ENCODE results near the gene PTPRR. TPM values are rescaled to one million over a fixed set of nuclear protein-coding genes. Genes with fewer than 3 reads are reported as not detected.

The PTPRR gene
- total RNA-seq, 1 donor from 2014 or later: 1.2 TPM

GRCh38 chr12:70788774-70789173 lies 131.8 kb downstream of the PTPRR start:
- no peak for DNase-seq

DNA sequence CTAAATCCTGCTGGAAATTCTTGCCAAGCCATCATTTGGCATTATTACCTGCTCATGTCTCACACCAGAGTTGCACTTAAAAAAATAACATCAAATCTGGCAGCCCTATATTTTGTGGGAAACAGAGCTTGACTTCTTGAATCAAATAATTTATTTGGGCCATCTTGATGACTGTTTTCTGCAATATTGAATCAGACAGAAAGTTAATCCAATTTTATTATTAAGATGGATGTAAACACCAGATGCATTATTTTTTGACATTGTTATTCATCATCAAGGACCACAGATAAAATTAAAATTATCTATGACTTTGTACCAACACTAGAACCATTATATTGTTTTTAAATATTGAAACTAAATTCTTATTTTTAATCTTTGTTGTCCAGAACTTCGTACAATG lies 132.9 kb downstream of the PTPRR start:
- no peak for DNase-seq

DNA sequence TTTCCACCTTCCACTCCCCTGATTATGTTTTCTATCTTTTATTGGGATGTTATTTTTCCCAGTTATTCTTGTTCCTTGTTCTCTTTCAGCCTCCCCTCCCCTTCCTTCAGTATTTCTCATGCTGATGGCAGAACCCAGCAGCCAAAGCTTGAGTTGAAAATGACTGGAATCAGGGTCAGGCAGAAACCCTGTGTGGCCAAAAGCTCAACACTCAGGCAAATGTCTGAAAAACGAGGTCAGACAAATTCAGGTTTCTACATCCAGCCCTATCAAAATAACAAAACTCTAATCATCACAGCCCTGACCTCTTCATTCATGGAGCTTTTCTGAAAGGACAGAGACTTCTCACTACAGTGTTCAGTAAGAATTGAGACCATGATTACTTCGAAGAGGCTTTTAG lies 134.6 kb downstream of the PTPRR start:
- DNase-seq: no peak

DNA sequence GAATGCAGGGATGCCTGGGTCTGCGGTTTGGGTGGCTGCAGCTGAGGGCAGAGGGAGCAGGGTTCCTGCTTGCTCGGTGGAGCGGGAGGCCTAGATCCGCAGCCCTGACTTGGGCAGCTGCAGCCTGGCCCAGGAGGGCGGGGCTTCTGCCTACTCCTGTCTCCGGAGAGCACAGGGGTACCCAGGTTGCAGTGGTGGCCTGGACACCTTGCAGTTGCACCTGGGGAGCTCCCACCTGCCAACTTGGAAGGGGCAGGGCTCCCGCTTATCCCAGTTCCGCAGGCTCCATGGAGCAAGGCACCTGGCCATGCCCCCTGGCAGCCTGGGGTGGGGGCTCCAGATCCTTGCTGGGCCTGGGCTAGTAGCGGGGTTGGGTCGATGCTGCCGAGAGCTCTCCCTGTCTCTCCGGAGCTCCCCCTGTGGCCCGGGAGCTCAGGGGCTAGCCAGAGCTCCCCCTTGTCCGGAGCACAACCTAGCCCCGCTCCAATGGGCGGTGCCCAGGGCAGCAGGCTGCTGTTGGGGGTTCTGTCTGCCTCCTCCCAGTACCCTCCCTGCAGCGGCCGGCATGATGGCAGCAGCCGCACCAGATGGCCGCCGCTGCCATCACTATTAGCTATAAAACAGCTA lies 136.4 kb downstream of the PTPRR start:
- no peak for DNase-seq

- no peak for DNase-seq
Observed at GRCh38 chr12:70783455-70783854, 137.1 kb downstream of the PTPRR start.

DNA sequence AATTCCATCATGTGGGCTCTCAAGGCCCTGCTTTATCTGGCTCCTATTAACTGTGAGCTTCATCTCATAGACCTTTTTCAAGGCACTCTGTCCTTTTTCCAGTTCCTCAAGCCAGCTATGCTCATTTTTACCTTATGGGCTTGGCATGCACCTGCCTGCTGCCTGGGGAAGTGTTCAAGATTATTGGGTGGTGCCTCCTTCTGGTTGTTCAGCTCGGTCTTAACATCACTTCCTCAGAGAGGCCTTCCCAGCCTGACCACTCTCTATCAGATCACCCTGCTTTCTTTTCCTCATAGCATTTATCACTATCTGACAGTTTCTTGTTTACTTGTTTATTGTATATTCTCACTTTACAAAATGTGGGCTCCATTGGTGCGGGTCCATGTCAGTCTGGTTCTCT lies 141.3 kb downstream of the PTPRR start:
- DNase-seq: no peak

- DNase-seq: no peak
Observed at GRCh38 chr12:70774055-70774454, 146.5 kb downstream of the PTPRR start.

DNA sequence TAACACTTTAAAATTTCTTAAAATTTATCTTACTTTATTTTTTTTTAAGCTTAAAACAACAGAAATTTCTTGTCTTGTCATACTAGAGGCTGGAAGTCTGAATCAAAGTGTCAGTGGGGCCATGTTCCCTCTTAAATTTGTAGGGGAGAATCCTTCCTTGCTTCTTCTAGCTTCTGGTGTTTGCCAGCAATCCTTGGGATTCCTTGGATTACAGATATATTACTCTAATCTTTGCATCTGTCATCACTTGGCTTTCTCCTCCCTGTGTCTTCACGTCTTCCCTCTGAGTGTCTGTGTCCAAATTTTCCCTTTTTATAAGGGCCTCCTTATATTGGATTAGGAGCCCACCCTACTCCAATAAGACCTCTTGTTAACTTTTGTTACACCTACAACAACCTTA lies 147.7 kb downstream of the PTPRR start:
- DNase-seq: no peak

DNA sequence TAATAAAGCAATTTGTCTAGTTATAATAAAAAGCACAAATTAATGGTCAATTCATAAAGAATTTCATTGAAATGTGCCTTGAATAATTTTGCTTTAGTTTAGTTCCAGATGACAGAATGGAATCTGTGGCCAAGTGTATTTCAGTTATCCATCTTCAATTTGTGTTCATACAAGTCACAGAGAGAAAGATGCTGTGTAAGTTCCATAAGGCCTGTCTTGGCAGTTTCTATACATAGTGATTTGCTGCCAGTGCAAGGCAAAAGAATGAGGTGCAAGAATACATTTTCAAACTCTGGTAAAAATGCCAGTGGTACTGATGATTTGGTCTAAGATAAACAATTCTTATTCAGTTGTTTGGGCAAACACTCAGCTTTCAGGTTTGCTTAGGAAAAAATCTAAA lies 149.0 kb downstream of the PTPRR start:
- no peak for DNase-seq

- DNase-seq: no peak
Observed at GRCh38 chr12:70763666-70764065, 156.9 kb downstream of the PTPRR start.

DNA sequence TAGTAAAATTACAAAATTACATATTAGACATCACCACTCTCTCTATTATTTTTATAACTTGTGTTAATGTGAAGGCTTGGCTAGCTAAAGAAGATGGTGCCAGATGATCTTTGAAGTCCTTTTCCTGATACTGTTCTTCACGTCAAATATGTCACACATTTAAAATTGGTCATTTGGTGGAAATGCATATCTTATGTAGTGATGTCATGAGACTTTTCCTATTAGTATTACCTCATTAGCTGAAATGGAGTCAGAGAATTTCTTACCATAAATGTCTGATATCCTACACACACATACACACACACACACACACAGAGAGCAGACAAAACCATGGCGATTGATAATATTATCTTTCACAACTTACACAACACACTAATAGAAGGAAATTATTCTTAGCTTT lies 158.5 kb downstream of the PTPRR start:
- no peak for DNase-seq

DNA sequence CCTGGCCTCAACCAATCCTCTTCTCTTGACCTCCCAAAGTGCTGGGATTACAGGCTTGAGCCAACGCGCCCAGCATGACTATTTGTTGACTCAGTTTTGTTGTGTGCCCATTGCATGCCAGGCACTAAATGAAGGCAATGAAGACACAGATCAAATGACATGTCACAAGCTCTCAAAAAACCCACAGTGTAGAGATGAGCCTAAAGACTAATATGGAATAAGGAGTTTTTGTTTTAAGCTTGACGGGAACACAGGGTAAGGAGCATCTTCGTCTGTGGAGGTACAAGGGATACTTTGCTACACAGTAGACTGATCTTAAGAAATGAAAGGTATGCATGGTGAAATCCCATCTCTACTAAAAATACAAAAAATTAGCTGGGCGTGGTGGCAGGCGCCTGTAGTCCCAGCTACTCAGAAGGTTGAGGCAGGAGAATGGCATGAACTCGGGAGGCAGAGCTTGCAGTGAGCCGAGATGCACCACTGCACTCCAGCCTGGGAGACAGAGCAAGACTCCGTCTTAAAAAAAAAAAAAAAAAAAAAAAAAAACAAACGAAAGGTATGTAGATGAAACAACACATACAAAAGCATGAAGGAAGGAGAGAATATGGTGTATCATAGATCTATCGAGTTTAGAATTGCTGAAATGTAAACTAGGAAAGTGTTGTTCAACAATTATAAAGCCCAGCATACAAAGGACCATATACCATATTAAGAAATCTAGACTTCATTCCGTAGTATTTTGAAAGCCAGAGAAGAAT lies 161.2 kb downstream of the PTPRR start:
- no peak for DNase-seq

- DNase-seq: no peak
Observed at GRCh38 chr12:70758494-70758845, 162.1 kb downstream of the PTPRR start.

DNA sequence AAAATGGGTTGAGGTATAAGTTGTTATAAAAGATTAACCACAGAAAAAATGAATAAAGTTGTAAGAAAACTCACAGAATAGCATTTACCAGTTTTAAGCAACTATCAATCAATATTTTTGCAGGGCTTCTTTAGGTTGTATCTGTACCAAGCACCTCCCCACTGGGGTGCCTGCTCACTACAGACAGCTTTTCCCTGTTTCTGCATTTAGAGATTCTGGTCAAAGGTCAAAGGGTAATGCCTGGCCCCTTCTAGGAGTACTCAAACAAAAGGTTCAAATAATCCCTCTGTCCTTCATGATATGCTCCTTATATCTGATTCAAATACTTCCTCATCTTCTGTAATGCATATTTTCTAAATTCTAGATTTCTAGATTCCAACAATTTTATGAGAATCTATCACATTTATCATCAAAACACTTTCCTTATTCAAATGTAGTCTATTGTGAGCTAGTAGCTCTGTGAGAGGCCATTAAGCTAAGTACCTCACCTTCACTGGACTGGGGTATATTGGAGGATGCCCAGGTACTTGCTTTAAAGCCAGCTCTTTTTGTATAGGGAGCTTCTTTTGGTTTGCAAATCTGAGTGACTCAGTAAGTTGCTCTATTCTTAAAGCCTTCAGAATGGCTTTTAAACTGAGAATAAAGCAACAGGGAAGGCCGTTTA lies 162.6 kb downstream of the PTPRR start:
- DNase-seq: no peak

- no peak for DNase-seq
Observed at GRCh38 chr12:70756791-70757190, 163.7 kb downstream of the PTPRR start.

DNA sequence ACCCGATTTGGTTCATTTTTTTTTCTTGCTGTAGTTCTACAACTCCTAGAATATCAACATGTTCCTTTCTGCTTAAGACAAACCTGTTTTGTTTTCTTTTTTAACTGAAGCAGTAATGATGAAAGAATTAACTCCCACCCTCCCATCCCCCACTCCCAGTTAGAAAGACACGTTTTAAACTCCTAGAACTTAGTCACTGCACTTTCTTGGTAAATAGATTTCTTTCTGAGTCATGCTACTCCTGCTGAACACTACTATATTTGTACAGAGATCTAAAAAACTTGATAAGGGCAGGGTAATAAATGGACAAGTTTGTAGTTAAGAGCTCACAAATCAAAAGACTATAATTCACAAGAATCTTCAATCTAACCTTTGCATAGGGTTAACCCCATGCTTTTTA lies 164.4 kb downstream of the PTPRR start:
- DNase-seq: no peak

DNA sequence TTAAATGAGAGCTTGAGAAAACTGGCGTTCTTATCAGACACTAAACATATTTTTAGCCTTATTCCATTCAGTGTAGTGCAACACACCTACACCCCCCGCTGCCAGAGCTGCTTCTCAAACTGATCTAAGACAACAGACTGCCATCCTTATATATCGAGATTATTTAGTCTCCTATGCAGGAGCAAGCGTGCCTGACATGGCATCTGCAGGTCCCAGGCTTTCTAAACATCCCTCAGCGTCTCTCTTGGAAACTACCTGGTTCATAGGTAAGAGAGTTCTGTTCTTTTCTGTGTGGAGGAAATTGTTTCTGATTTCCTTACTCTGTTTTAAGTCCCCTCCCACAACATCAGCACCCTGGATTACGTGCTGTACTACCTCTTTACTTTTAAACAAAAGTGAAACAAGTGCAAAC lies 166.2 kb downstream of the PTPRR start:
- no peak for DNase-seq

DNA sequence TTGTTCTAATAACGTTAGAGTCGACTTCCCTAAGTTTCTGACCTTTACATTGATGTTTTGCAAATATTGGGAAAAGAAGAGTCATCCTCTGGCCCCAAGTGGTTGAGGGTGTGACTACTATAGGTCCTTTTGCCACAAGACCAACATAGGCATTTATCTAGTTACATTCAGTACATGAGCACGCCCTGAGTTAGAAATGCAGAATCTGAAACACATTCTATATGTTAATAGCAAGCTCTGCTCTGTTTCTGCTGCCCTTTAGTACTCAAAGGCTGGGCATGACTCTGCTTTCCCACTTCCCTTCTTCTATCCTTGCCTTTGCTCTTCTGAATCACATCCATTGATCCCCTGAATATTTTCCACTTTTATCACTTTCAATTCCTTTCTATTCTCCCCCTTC lies 168.2 kb downstream of the PTPRR start:
- no peak for DNase-seq

- DNase-seq: no peak
Observed at GRCh38 chr12:70749931-70750330, 170.6 kb downstream of the PTPRR start.

GRCh38 chr12:70748809-70749208 lies 171.7 kb downstream of the PTPRR start:
- no peak for DNase-seq

GRCh38 chr12:70747445-70748260 lies 172.9 kb downstream of the PTPRR start:
- DNase-seq: no peak

- DNase-seq: no peak
Observed at GRCh38 chr12:70745048-70745447, 175.5 kb downstream of the PTPRR start.

GRCh38 chr12:70744178-70744577 lies 176.4 kb downstream of the PTPRR start:
- no peak for DNase-seq
